Tibial nerve (tissue), 4 donors: ENCODE data around the gene AMOTL1.

Experiments used
- CTCF ChIP-seq, 5 experiments: fragments of 200-600 bp in 3 of 5; fragments of 450-650 bp in 2 of 5; sonication (generic) in 3 of 5; IDR thresholded peaks; one replicate each; pipeline ENCODE4 v1.5.1; 2016 to 2019; ENCODE audit warnings: antibody characterized with exemption in 5 of 5, mild to moderate bottlenecking in 3 of 5, moderate library complexity in 2 of 5
- EP300 ChIP-seq, 2 donors: sonication (generic); formaldehyde crosslinking; IDR thresholded peaks; one replicate each; pipeline ENCODE4 v1.6.1; 2017; ENCODE audit warnings: antibody characterized with exemption in 2 of 2, mild to moderate bottlenecking in 1 of 2
- POLR2A ChIP-seq, 2 donors: fragments of 450-650 bp; IDR thresholded peaks; one replicate each; pipeline ENCODE4 v1.6.1; 2017; ENCODE audit warnings: antibody characterized with exemption in 2 of 2, mild to moderate bottlenecking in 2 of 2, moderate library complexity in 2 of 2

GRCh38 chr11:94788396-94788795, 20.2 kb downstream of the AMOTL1 start:
- TF ChIP-seq CTCF (IDR thresholded peaks at IDR 0.05) (no peak), POLR2A (IDR thresholded peaks at IDR 0.05) (no peak), EP300 (IDR thresholded peaks at IDR 0.05) (no peak)
